CD4-positive, alpha-beta T cell treated with Interleukin-4 for 1 hour (primary cell): ENCODE data around the gene LRRC23.

Source experiments
- DNase-seq, 2 donors: peaks; one replicate each; pipeline ENCODE4 v3.0.0-alpha.2; 2020 to 2022

LRRC23 gene

DNA sequence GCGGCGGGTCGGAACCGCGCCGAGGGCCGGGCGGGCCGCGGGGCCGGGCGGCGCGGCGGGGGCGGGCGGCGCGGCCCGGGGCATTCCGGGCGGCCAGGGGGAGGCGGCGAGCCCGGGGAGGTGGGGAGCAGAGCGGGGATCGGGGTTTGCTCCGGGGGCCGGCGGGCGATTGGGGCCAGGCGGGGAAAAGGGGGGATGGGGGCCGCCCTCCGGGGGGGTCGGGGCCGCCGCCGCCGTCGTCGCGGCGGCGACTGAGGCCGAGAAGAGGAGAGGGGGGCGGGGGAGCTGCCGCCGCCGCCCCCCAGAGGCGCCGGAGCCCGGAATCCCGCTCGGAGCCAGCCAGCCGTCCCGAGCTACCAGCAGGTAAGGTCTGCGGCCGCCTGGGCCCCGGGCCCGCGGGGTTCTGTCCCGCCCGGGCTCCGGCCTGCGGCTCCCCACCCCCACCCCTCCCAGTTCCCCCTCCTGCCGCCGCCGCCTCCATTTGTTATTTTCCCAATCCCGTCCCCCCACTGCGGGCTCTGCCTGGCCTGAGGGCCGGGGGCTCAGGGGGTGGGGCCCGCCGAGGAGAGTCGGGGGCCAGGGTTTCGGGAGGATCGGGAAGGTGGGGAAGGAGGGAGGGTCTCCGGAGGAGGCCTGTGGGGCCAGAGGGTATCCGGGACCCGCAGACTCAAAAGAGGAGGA is 23.5 kb downstream of the LRRC23 start:
- no peak for DNase-seq

GRCh38 chr12:6928703-6929407 is 24.2 kb downstream of the LRRC23 start:
- no peak for DNase-seq

DNA sequence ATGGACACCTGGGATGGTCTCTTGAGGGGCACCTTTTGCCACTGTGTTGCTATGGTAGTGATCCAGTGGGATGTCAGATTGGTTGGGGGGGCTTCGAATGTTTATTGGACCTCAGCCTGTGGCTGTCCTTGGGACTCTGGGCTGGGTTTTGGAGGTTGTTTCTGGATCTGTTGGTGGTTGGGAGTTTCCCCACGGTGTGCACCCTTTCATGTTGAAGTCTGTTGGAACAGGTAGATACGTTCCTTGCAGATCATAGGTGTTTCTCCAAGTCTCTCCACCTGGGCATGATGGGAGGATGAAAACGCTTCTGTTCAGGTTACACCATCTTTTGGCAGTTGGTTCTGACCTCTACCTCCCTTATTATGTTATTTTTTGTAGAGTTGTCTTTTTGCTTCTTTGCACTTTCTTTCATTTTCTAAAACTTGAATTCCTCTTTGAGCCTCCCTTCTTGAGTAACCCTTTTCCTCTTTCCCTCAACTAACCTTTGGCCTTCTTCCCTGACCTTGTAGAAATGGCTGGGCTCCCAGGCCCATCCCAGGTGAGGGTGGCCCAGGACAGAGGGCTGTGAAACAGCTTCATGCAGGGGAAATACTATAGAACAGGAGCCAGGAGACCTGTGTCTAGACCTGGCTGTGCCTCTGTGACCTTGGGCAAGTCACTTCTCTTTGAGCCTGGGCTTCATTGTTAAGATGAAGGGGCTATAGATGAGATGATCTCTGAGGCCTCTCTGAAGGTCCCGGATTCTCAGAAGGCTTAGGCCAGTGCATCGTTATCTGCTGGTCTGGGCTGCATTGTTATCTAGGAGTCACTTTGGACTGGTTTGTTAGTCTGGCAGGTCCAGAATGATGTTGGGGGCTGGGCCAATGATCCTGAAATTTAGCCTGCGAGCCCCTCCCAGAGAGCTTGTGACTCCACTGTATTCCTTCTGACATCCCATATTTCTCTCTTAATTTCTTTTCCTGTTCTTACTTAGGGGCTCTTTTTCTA is 25.1 kb downstream of the LRRC23 start:
- no peak for DNase-seq

- no peak for DNase-seq
These were observed 28.1 kb downstream of the LRRC23 start for GRCh38 chr12:6932766-6933165.

DNA sequence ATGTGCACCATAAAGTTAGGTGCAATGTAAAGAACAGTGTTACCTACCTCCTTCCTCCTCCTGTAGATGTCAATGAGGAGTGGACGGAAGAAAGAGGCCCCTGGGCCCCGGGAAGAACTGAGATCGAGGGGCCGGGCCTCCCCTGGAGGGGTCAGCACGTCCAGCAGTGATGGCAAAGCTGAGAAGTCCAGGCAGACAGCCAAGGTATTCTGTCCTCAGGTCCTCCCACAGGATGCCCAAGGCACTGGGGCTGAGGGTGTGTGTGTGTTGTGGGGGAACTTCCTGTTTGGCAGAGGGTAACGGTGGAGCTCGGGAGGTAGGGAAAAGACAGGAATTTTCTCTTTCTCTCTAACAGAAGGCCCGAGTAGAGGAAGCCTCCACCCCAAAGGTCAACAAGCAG is 29.5 kb downstream of the LRRC23 start:
- no peak for DNase-seq

DNA sequence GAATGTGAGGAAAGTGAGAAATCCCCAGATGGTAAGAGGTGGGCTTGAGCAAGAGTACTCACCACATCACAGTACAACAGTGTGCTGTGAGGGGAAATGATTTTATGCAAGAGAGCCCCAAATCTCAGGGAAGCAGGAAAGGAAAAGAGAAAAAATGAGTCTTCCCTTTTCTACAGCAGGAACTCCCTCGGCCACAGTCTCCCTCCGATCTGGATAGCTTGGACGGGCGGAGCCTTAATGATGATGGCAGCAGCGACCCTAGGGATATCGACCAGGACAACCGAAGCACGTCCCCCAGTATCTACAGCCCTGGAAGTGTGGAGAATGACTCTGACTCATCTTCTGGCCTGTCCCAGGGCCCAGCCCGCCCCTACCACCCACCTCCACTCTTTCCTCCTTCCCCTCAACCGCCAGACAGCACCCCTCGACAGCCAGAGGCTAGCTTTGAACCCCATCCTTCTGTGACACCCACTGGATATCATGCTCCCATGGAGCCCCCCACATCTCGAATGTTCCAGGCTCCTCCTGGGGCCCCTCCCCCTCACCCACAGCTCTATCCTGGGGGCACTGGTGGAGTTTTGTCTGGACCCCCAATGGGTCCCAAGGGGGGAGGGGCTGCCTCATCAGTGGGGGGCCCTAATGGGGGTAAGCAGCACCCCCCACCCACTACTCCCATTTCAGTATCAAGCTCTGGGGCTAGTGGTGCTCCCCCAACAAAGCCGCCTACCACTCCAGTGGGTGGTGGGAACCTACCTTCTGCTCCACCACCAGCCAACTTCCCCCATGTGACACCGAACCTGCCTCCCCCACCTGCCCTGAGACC is 31.0 kb downstream of the LRRC23 start:
- DNase-seq = no peak

DNA sequence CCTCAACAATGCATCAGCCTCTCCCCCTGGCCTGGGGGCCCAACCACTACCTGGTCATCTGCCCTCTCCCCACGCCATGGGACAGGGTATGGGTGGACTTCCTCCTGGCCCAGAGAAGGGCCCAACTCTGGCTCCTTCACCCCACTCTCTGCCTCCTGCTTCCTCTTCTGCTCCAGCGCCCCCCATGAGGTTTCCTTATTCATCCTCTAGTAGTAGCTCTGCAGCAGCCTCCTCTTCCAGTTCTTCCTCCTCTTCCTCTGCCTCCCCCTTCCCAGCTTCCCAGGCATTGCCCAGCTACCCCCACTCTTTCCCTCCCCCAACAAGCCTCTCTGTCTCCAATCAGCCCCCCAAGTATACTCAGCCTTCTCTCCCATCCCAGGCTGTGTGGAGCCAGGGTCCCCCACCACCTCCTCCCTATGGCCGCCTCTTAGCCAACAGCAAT is 31.6 kb downstream of the LRRC23 start:
- no peak for DNase-seq

DNA sequence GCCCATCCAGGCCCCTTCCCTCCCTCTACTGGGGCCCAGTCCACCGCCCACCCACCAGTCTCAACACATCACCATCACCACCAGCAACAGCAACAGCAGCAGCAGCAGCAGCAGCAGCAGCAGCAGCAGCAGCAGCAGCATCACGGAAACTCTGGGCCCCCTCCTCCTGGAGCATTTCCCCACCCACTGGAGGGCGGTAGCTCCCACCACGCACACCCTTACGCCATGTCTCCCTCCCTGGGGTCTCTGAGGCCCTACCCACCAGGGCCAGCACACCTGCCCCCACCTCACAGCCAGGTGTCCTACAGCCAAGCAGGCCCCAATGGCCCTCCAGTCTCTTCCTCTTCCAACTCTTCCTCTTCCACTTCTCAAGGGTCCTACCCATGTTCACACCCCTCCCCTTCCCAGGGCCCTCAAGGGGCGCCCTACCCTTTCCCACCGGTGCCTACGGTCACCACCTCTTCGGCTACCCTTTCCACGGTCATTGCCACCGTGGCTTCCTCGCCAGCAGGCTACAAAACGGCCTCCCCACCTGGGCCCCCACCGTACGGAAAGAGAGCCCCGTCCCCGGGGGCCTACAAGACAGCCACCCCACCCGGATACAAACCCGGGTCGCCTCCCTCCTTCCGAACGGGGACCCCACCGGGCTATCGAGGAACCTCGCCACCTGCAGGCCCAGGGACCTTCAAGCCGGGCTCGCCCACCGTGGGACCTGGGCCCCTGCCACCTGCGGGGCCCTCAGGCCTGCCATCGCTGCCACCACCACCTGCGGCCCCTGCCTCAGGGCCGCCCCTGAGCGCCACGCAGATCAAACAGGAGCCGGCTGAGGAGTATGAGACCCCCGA is 32.2 kb downstream of the LRRC23 start:
- DNase-seq = peak in 1 of 2 donors; percentile 59

GRCh38 chr12:6937481-6938352 is 33.1 kb downstream of the LRRC23 start:
- DNase-seq = peak; percentile 96

DNA sequence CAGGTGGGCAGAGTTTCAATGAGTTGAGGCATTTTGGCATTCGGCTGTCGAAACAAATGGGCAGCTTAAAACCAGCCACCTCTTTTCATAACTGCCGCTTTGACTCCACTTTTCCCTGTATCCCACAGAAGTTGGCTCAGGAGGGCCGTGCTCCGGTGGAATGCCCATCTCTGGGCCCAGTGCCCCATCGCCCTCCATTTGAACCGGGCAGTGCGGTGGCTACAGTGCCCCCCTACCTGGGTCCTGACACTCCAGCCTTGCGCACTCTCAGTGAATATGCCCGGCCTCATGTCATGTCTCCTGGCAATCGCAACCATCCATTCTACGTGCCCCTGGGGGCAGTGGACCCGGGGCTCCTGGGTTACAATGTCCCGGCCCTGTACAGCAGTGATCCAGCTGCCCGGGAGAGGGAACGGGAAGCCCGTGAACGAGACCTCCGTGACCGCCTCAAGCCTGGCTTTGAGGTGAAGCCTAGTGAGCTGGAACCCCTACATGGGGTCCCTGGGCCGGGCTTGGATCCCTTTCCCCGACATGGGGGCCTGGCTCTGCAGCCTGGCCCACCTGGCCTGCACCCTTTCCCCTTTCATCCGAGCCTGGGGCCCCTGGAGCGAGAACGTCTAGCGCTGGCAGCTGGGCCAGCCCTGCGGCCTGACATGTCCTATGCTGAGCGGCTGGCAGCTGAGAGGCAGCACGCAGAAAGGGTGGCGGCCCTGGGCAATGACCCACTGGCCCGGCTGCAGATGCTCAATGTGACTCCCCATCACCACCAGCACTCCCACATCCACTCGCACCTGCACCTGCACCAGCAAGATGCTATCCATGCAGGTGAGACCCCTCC is 34.0 kb downstream of the LRRC23 start:
- no peak for DNase-seq

DNA sequence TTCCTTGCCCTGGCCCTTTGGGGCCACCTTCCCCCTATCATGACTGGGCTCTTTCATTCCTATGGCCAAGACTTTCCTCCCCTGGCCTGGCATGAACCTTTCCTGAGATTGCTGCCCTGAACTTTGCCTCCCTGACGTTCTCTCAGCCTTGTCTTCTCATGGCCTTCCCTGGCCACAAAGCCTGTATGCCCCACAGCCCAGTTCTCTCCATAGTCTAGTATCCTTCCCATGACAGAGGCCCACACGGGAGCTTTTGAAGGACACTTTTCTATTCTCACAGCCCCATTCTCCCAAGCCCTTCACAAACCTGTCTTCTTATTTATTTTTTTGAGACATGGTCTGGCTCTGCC is 34.5 kb downstream of the LRRC23 start:
- no peak for DNase-seq

DNA sequence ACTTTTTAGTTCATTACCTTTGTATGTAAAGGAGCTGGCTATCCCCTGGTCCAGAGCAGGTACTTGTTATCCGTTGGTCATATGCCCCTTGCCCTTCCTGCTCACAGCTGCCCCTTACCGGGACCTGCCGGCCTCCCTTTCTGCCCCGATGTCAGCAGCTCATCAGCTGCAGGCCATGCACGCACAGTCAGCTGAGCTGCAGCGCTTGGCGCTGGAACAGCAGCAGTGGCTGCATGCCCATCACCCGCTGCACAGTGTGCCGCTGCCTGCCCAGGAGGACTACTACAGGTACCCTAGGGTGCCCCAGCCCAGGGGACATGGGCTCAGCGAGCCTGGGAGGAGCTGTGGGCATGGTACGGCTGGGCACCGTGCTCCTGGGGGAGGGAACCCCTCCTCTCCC is 36.6 kb downstream of the LRRC23 start:
- no peak for DNase-seq

DNA sequence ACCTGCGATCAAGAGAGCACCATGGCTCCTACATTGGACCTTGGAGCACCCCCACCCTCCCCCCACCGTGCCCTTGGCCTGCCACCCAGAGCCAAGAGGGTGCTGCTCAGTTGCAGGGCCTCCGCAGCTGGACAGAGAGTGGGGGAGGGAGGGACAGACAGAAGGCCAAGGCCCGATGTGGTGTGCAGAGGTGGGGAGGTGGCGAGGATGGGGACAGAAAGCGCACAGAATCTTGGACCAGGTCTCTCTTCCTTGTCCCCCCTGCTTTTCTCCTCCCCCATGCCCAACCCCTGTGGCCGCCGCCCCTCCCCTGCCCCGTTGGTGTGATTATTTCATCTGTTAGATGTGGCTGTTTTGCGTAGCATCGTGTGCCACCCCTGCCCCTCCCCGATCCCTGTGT is 37.2 kb downstream of the LRRC23 start:
- no peak for DNase-seq

DNA sequence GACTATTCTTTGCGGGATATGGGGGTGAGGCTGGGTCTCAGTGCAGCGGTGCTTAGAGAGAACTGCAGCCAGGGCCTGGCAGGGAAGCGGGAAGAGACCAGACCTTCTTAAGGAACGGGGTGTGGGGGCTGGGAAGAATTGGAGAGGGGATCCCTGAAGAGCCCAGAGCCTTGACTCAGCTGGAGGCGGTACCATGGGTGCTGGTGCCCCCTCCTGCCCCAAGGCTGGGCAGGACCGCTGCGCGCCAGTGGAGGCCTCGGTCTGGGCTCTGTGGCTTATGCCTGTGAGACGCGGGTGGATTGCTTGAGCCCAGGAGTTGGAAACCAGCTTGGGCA is 37.7 kb downstream of the LRRC23 start:
- DNase-seq = no peak

GRCh38 chr12:6943389-6943721 is 38.7 kb downstream of the LRRC23 start:
- DNase-seq = peak; percentile 93 to 94

GRCh38 chr12:6943722-6944380 is 39.2 kb downstream of the LRRC23 start, which contains the start of the genes C12orf57 and RNU7-1:
TSS of gene C12orf57 (plus strand) at chr12:6944022. CDS start at chr12:6944122, 100 bp downstream.
TSS of gene RNU7-1 (plus strand) at chr12:6943816.
- peak; percentile 90 to 92 for DNase-seq

- DNase-seq = peak; percentile 90
These were observed 40.0 kb downstream of the LRRC23 start for GRCh38 chr12:6944381-6945186.

GRCh38 chr12:6945613-6946012 is 41.0 kb downstream of the LRRC23 start:
- DNase-seq = no peak
